Fibroblast of lung (primary cell): ENCODE measurements around the gene PPFIA2. TPM values are rescaled to one million over a fixed set of nuclear protein-coding genes. Genes with fewer than 3 reads are reported as not detected.

Source experiments
- DNase-seq, 2 donors: peaks; one replicate each; pipeline versions ENCODE4 v3.0.0 to v3.0.0-alpha.2; 2010; ENCODE audit warnings: low read depth in 2 of 2
- H2AFZ ChIP-seq: 2 replicates; pipeline ENCODE4 v1.5.1; 2012; ENCODE audit warnings: low read length, control low read depth, inconsistent platforms
- H3K27ac ChIP-seq: 2 replicates; pipeline ENCODE4 v1.5.1; 2011; ENCODE audit warnings: low read length, control low read depth; ENCODE audit not compliant: insufficient read depth
- H3K27me3 ChIP-seq: 2 replicates; pipeline ENCODE4 v1.5.1; 2011; ENCODE audit warnings: mild to moderate bottlenecking, low read length; ENCODE audit not compliant: control insufficient read depth, insufficient read depth
- H3K36me3 ChIP-seq: 2 replicates; pipeline ENCODE4 v1.5.1; 2011; ENCODE audit warnings: low read length; ENCODE audit not compliant: control insufficient read depth, insufficient read depth
- H3K4me1 ChIP-seq: 2 replicates; pipeline ENCODE4 v1.5.1; 2011; ENCODE audit warnings: low read length; ENCODE audit not compliant: control insufficient read depth, insufficient read depth; ENCODE audit errors: extremely low read depth
- H3K4me2 ChIP-seq: 2 replicates; pipeline ENCODE4 v1.5.1; 2011; ENCODE audit warnings: low read length, control low read depth; ENCODE audit not compliant: insufficient read depth; ENCODE audit errors: extremely low read depth
- H3K4me3 ChIP-seq, 4 experiments: fragments of 200-600 bp in 1 of 4; sonication (generic) in 1 of 4; replicated peaks in 1 of 4; 2 replicates each; pipeline ENCODE4 v1.5.1; 2011 to 2016; ENCODE audit warnings: low read length in 4 of 4, low read depth in 3 of 4, mild to moderate bottlenecking in 3 of 4, control low read depth in 2 of 4, inconsistent platforms in 1 of 4, mixed read lengths in 1 of 4; ENCODE audit not compliant: insufficient read depth in 1 of 4; ENCODE audit errors: control extremely low read depth in 1 of 4
- H3K79me2 ChIP-seq: 2 replicates; pipeline ENCODE4 v1.5.1; 2012; ENCODE audit warnings: mild to moderate bottlenecking, low read length, inconsistent platforms; ENCODE audit not compliant: control insufficient read depth, insufficient read depth
- H3K9ac ChIP-seq: 2 replicates; pipeline ENCODE4 v1.5.1; 2011; ENCODE audit warnings: mild to moderate bottlenecking, low read length, control low read depth; ENCODE audit not compliant: insufficient read depth
- H3K9me3 ChIP-seq: 2 replicates; pipeline ENCODE4 v1.5.1; 2012; ENCODE audit warnings: low read depth, low read length; ENCODE audit not compliant: control insufficient read depth, insufficient read depth
- H4K20me1 ChIP-seq: 2 replicates; pipeline ENCODE4 v1.5.1; 2011; ENCODE audit warnings: low read length; ENCODE audit not compliant: control insufficient read depth, insufficient read depth; ENCODE audit errors: extremely low read depth
- EZH2 ChIP-seq: IDR thresholded peaks from 2 replicates; pipeline ENCODE4 v1.5.1; 2012; ENCODE audit warnings: low read length, control low read depth, mild to moderate bottlenecking; ENCODE audit errors: missing control alignments
- polyA plus RNA-seq, 2 donors: library from polyadenylated mRNA; depleted of rRNA in 1 of 2; stranded (reverse) in 1 of 2; unstranded in 1 of 2; fragments of >200 nt; gene quantifications; 2 replicates each; pipeline ENCODE4 v1.2.1, GENCODE V29; 2011 to 2012; ENCODE audit warnings: missing spikeins in 1 of 2
- total RNA-seq: library from RNA; depleted of rRNA; stranded (reverse); fragments of >200 nt; gene quantifications from 2 replicates; pipeline ENCODE4 v1.2.1, GENCODE V29; 2014
- TF ChIP-seq, protein P1 (sequence below), 2 donors: IDR thresholded peaks in 1 of 2; conservative IDR thresholded peaks in 1 of 2; 1 replicate in 1 of 2; 2 replicates in 1 of 2; pipeline ENCODE4 v1.5.1; 2011 to 2012; ENCODE audit warnings: low read length in 2 of 2, control low read depth in 1 of 2, inconsistent platforms in 1 of 2, low read depth in 1 of 2, mild to moderate bottlenecking in 1 of 2

PPFIA2 gene
- total and polyA plus RNA-seq, 2 donors (not counting 1 experiment from before 2014, with no cell fraction given) = 0.54 to 2.1 TPM

GRCh38 chr12:81332054-81332453 lies 427.1 kb downstream of the PPFIA2 start:
- Histone ChIP-seq H3K9ac (no peak overlapping the region), H3K79me2 (no peaks in the 10 kb centered on the region), H3K36me3 (no peaks in the 10 kb centered on the region), H3K27ac (no peak overlapping the region), H3K9me3 (no peaks in the 10 kb centered on the region), H2AFZ (no peak overlapping the region), H3K27me3 (no peaks in the 10 kb centered on the region), H3K4me1 (no peaks in the 10 kb centered on the region), H3K4me3 (no peak overlapping the region), H3K4me2 (no peak overlapping the region), H4K20me1 (no peaks in the 10 kb centered on the region)
- peak in 1 of 2 donors; percentile 15 for DNase-seq
- no peak for TF ChIP-seq EZH2
- TF ChIP-seq, protein P1, sequence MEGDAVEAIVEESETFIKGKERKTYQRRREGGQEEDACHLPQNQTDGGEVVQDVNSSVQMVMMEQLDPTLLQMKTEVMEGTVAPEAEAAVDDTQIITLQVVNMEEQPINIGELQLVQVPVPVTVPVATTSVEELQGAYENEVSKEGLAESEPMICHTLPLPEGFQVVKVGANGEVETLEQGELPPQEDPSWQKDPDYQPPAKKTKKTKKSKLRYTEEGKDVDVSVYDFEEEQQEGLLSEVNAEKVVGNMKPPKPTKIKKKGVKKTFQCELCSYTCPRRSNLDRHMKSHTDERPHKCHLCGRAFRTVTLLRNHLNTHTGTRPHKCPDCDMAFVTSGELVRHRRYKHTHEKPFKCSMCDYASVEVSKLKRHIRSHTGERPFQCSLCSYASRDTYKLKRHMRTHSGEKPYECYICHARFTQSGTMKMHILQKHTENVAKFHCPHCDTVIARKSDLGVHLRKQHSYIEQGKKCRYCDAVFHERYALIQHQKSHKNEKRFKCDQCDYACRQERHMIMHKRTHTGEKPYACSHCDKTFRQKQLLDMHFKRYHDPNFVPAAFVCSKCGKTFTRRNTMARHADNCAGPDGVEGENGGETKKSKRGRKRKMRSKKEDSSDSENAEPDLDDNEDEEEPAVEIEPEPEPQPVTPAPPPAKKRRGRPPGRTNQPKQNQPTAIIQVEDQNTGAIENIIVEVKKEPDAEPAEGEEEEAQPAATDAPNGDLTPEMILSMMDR (conservative IDR thresholded peaks at IDR 0.05 in 1 of 2, IDR thresholded peaks at IDR 0.05 in 1 of 2; ENCODE audit: low read depth in 1 of 2, low read length in 2 of 2) = no peak

DNA sequence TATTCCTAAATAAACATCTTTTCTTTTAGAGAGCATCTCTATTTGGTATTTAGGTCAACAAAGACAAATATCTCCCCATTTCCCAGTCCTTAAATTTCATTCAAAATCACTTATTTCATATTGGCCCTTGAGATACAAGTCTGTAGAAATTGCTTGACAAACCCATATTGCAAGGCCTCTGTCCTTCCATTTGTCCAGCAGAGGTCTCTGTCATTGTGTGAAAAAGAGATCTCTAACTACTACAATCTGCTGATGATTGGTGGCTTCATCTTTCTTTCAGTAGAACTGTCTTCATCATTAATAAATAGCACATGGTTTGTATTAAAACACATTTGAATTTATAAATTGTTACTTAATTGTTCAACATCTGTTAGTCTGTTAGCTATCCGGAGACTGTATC lies 428.7 kb downstream of the PPFIA2 start:
- H4K20me1 ChIP-seq = no peaks in the 10 kb centered on the region
- no peak for DNase-seq

DNA sequence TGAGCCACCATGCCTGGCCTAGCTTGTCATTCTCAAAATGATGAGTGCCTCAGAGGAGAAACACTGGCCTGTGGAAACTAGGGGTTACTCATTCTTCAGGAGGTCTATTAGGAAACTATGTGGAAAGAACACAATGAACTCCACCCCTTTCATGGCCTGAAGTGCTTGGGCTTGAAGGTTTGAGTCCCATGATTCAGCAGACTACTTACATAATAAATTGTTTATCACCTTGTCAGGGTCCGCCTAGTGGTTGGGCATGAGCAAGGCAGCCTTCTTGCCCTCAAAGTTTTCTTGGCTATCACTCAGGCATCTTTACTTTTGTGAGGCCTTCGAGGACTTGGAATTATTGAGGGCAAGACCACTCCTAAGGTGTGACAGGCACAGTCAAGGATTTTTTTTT lies 430.1 kb downstream of the PPFIA2 start:
- Histone ChIP-seq H3K27me3 (no peaks in the 10 kb centered on the region), H3K4me3 (no peak overlapping the region)
- DNase-seq = peak; percentile 5 to 14

More for the DNA sequence above, 428.7 kb downstream of the PPFIA2 start:
- Histone ChIP-seq H3K4me3 (no peak overlapping the region), H3K9me3 (no peaks in the 10 kb centered on the region), H2AFZ (no peak overlapping the region), H3K4me1 (no peaks in the 10 kb centered on the region), H3K27me3 (no peaks in the 10 kb centered on the region), H3K4me2 (no peak overlapping the region), H3K27ac (no peak overlapping the region), H3K9ac (no peak overlapping the region), H3K79me2 (no peaks in the 10 kb centered on the region), H3K36me3 (no peaks in the 10 kb centered on the region)
- no peak for TF ChIP-seq EZH2
- TF ChIP-seq, protein P1 (conservative IDR thresholded peaks at IDR 0.05 in 1 of 2, IDR thresholded peaks at IDR 0.05 in 1 of 2; ENCODE audit: low read depth in 1 of 2, low read length in 2 of 2) = no peak

More for the DNA sequence above, 430.1 kb downstream of the PPFIA2 start:
- H3K4me2 ChIP-seq = no peak overlapping the region
- no peak overlapping the region for H3K9ac ChIP-seq
- H4K20me1 ChIP-seq = no peaks in the 10 kb centered on the region
- no peaks in the 10 kb centered on the region for H3K36me3 ChIP-seq
- no peak overlapping the region for H3K27ac ChIP-seq
- H3K9me3 ChIP-seq = no peaks in the 10 kb centered on the region
- no peak overlapping the region for H2AFZ ChIP-seq
- H3K4me1 ChIP-seq = no peaks in the 10 kb centered on the region
- H3K79me2 ChIP-seq = no peaks in the 10 kb centered on the region
- TF ChIP-seq EZH2 = no peak
- TF ChIP-seq, protein P1 (conservative IDR thresholded peaks at IDR 0.05 in 1 of 2, IDR thresholded peaks at IDR 0.05 in 1 of 2; ENCODE audit: low read depth in 1 of 2, low read length in 2 of 2) = peak; percentile 12 to 36
